Activated T-cell treated with anti-CD3 and anti-CD28 coated beads, Interleukin-2, amount 50 U/mL, for 4 hours (primary cell): ENCODE results near the gene PTPRM. TPM values are rescaled to one million over a fixed set of nuclear protein-coding genes. Genes with fewer than 3 reads are reported as not detected.

Experiments used
- ATAC-seq, 2 donors: fragments of 200-7000 bp; cut with Tn5 transposase; one replicate each; pipeline ENCODE4 v1.10.0; 2021
- DNase-seq: peaks from one replicate; pipeline ENCODE4 v3.0.0-alpha.2; 2020
- H3K27me3 Mint-ChIP-seq: one replicate; pipeline ENCODE4 v1.8.0; 2021; ENCODE audit warnings: low read depth, mixed read lengths
- H3K36me3 Mint-ChIP-seq: one replicate; pipeline ENCODE4 v1.8.0; 2022; ENCODE audit warnings: mixed read lengths; ENCODE audit not compliant: insufficient read depth
- H3K4me1 Mint-ChIP-seq: one replicate; pipeline ENCODE4 v1.8.0; 2021; ENCODE audit warnings: low read depth, mixed read lengths
- H3K4me3 Mint-ChIP-seq: one replicate; pipeline ENCODE4 v1.8.0; 2021; ENCODE audit warnings: mild to moderate bottlenecking, moderate library complexity, mixed read lengths
- H3K9me3 Mint-ChIP-seq: one replicate; pipeline ENCODE4 v1.8.0; 2021; ENCODE audit warnings: mixed read lengths
- total RNA-seq, 3 donors: library from RNA; stranded (reverse); gene quantifications; one replicate each; pipeline ENCODE4 v1.2.1, GENCODE V29; 2021

PTPRM gene
- total RNA-seq, 3 donors from 2014 or later = 1.5 to 3.5 (median 2.3) TPM

DNA sequence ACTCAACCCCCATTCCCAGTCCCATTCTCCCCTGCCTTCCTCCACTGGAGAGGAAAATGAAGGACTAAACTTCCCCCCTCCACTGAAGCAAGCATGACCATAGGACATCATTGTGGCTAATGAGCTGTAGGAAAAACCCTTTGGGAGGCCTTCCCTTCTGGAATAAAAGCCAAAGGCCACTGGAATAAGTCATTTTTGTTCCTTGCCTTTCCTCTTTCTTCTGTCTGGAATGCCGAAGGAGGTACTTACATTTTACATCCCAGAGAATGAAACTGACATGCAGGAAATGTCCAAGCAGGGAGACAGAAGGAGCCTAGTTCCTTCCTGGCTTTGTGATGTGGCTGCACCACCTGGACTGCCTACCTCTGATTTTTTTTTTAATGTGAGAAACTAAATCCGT is 9.1 kb upstream of the PTPRM start:
- Mint-ChIP-seq H3K36me3 (no peaks in the 10 kb centered on the region), H3K4me1 (no peaks in the 10 kb centered on the region), H3K27me3 (peaks cover 7% of the 10 kb centered on the region), H3K9me3 (peaks cover 2% of the 10 kb centered on the region), H3K4me3 (no peak overlapping the region)
- DNase-seq = no peak
- ATAC-seq = no peak

DNA sequence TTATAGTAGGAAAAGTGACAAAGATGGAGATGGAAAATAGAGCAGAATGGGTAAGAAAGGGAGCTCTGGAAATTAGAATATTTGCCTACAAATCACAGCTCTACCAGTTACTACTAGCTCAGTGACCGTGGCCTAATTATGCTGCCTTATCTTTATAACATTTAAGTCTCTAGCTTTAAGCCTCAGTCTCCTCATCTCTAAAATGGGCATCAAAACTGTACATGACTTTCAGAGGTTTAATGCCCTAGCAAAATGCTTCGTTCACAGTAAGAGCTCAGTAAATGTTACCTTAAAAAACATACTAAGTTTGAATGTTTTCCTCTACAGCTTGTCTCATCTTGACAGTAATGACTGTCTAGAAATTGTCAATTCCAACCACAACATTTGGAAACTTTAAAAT is 8.3 kb upstream of the PTPRM start:
- no peak for DNase-seq
- no peak for ATAC-seq
- H3K36me3 Mint-ChIP-seq = no peaks in the 10 kb centered on the region
- H3K27me3 Mint-ChIP-seq = peaks cover 8% of the 10 kb centered on the region
- H3K9me3 Mint-ChIP-seq = no peaks in the 10 kb centered on the region
- no peaks in the 10 kb centered on the region for H3K4me1 Mint-ChIP-seq
- no peak overlapping the region for H3K4me3 Mint-ChIP-seq

DNA sequence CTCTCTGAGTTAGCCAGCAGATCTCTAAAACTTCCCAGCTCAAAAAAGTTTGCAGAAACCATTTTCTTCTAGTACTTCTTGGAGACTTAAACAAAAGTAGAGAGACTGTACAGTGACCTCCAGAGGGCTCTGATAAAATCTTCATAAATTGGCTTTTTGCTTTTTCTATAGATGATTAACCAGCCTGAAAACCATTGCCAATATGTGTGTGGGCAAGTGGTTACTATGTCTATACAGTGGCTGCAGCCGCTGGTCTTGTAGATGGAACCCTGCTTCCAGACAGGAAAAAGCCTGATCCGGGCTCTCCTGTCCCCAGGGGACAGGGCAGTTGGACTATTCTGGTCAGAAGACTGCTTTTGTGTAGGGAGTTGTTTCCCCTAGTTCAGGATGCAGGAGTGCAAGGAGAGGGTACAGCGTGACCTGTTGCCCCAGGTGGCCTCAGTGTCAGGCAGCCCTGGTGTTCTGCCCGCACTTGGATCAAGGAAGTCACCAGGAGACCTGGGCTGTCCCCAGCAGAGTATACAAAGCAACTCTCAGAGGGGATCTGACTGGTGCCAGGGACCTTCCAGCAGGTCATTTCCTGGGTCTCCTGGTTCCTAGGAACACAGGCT is 7.3 kb upstream of the PTPRM start:
- Mint-ChIP-seq H3K9me3 (no peaks in the 10 kb centered on the region), H3K4me3 (no peak overlapping the region), H3K36me3 (no peaks in the 10 kb centered on the region), H3K4me1 (no peaks in the 10 kb centered on the region), H3K27me3 (peaks cover 11% of the 10 kb centered on the region)
- ATAC-seq (no peak), DNase-seq (no peak)

DNA sequence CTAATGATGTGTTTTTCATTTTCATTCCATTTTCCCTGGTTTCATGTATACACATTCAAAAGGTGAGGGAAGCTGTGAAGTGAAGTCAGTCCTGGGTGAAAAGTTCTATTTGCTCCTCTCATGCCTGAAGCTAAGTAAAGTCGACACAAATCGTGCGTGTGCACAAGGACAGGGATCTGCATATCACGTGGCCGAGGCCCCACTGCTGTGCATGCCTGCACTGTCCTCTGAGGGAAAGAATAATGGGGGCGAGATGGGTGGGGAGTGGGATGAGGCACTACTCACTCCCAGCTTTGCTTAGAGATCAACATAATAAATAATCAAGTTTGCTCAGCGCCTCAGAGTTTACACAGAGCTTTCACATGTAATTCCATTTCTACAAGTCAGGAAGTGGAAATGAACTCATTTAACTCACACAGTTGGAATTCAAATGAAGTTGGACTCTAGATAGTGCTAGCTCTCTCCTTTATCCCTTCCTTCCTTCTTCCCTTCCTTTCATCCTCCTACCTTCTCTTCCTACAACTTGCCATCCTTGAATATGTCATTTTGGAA is 5.1 kb upstream of the PTPRM start:
- ATAC-seq = no peak
- Mint-ChIP-seq H3K9me3 (no peaks in the 10 kb centered on the region), H3K4me1 (no peaks in the 10 kb centered on the region), H3K4me3 (no peak overlapping the region), H3K36me3 (no peaks in the 10 kb centered on the region), H3K27me3 (peaks cover 21% of the 10 kb centered on the region)
- no peak for DNase-seq

DNA sequence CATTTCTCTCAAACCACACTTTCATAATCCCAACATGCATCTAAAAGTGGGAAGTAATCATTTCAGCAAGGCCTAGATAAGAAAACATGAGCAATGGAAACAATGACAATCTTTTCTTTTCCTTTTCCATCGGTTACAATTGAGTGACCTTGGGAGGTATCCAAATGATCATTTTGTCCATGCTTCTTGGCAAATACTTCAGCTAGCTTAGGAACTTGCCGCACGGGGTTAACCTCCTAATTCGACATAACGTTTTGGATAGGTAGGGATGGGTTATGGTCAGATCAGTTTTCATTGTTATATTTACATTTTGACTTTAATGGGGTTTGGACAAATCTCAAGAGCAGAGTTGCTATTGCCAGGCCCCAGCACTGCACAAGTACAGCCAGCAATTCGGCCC is 4.6 kb upstream of the PTPRM start:
- no peaks in the 10 kb centered on the region for H3K36me3 Mint-ChIP-seq
- no peaks in the 10 kb centered on the region for H3K4me1 Mint-ChIP-seq
- DNase-seq = no peak
- peaks cover 21% of the 10 kb centered on the region for H3K27me3 Mint-ChIP-seq
- H3K4me3 Mint-ChIP-seq = no peak overlapping the region
- H3K9me3 Mint-ChIP-seq = no peaks in the 10 kb centered on the region
- no peak for ATAC-seq

DNA sequence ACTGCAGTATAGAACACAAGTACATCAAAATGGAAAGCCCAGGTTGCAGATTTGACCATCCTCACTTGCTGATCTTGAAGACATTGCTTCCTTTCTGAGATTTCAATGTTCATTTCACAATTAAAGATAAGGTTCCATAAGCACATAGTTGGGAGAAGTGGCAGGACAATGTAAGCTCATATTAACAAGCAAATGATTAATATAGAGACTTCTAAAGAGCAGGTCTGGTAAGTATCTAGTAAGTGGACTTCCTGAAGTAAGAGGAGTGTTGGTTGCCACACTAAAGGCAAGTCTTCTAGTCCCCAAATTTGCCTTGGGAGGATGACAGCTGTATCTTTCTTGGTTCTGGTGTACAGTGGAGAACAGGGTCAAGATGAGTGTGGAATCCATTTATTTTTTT is 1.4 kb upstream of the PTPRM start:
- DNase-seq = no peak
- H3K27me3 Mint-ChIP-seq = peaks cover 35% of the 10 kb centered on the region
- no peaks in the 10 kb centered on the region for H3K36me3 Mint-ChIP-seq
- H3K4me3 Mint-ChIP-seq = no peak overlapping the region
- H3K4me1 Mint-ChIP-seq = peaks cover 1% of the 10 kb centered on the region
- H3K9me3 Mint-ChIP-seq = no peaks in the 10 kb centered on the region
- no peak for ATAC-seq

DNA sequence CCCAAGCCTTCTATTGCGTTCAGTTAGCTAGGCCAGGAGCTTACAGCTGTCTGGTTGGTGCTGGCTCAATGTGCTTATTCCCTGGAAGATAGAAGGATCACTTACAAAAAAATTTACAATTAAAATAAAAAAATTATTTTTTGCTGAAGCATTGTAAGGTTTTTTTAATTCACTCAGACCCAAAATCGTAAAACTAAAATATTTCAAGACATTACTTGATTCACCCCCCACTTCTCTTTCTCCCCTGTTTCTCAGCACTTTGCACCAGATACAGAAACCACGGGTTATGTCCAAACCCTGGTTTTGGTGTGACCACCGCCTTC is 911 bp upstream of the PTPRM start:
- Mint-ChIP-seq H3K9me3 (no peaks in the 10 kb centered on the region), H3K36me3 (no peaks in the 10 kb centered on the region), H3K4me3 (no peak overlapping the region), H3K4me1 (peaks cover 1% of the 10 kb centered on the region), H3K27me3 (peaks cover 39% of the 10 kb centered on the region)
- no peak for DNase-seq
- no peak for ATAC-seq

DNA sequence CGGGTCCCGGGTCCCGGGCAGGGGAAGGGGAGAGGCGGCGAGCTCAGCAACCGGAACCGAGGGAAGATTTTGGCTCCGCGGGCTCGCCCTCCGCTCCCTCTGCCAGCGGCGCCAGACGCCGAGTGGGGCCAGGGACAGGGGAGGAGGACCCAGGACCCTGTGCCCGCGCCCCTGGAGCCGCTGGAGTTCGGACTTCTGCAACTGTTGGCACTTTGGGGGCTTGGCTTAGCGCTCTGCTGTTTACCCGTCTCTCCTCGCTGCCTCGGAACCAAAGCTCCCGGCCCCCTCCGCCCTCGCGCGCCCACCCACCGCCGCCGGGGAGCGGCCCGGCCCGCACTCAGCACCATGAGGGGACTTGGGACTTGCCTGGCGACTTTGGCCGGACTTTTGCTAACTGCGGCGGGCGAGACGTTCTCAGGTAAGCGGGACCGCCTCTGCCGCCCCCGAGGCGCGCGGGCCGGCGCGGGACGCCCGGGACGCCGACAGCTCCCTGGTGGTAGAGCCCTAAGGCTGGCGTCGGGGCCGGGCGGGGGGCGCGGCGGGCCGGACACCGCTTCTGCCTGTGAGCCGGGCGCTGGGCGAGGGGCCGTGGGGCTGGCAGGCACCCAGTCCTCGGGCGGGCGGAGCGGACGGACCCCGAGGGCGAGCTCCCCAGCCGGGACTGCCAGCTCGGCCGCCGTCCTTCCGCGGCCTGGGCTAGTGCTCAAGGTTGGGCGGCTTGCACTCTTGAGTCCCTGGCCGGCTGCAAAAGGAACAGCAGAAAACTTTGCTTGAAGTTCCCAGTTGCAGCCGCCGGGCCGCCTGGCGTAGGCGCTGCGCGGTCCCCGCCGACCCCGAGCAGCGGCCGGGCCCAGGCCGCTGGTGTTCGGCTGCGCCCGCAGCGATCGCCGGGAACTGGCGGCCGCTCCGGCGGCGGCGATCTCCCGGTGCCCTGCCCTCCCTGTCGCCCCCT is 634 bp downstream of the PTPRM start:
- Mint-ChIP-seq H3K36me3 (no peaks in the 10 kb centered on the region), H3K9me3 (no peaks in the 10 kb centered on the region), H3K4me1 (peaks cover 1% of the 10 kb centered on the region), H3K4me3 (no peak overlapping the region), H3K27me3 (peaks cover 42% of the 10 kb centered on the region)
- ATAC-seq (peak; percentile 23 to 25), DNase-seq (no peak)

DNA sequence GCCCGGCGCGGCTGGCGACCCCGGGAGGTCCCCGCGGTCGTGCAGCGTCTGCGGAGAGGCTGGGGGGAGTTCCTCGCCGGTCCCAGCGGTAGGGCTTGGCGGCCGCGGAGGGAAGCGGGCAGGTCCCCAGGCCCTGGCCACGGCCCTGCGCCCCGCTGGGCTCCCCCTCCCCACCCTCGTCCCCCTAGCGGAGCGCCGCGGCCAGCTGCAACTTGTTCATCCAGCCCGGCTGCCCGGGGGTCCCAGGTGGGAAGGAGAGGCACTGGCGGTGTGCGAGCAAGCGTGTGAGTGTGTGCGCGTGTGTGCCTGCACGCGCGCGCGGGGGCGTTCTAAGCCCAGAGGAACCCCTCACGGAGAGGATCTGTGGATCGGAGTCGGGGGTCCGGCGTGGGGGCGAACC is 1.3 kb downstream of the PTPRM start:
- peaks cover 46% of the 10 kb centered on the region for H3K27me3 Mint-ChIP-seq
- ATAC-seq = no peak
- DNase-seq = no peak
- H3K4me3 Mint-ChIP-seq = peak overlapping the region; percentile 19
- H3K4me1 Mint-ChIP-seq = peaks cover 3% of the 10 kb centered on the region
- H3K36me3 Mint-ChIP-seq = no peaks in the 10 kb centered on the region
- H3K9me3 Mint-ChIP-seq = no peaks in the 10 kb centered on the region

DNA sequence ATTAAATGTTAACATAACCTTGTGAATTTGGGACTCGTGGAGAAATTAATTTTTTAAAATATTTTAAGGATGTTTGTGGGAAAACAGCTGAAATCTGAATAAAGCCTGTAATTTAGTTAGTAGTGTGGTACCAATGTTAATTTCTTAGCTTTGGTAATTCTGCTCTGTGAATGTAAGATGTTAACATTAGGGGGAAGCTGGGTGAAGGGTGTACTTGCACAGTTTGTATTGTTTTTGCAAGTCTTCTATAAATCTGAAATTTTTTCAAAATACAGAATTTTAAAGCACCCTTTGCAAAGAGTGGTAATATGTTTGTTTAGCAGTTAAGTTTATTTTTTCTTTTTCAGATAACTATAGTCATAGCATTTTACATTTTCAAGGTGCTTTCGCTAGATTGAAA is 4.5 kb downstream of the PTPRM start:
- H3K36me3 Mint-ChIP-seq = no peaks in the 10 kb centered on the region

DNA sequence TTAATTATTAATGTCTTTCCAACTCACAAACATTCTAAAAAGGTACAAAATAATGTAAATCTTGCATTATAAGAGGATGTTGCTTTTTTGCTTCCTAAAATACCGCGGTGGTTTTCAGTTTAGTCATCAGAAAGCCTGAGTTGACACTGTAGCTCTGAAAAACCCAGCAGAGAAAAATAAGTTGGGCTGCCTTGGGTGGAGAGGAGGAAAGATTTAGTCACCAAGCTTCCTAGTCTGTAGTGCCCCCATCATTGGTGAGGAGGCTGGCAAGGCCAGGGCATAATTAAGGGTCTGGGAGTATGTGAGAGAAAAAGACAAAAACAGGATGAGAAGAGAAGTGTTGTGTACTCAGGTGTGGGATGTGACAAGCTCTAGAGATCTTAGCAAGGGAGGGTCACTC is 5.7 kb downstream of the PTPRM start:
- ATAC-seq (peak in 1 of 2 donors; percentile 35), DNase-seq (no peak)
- Mint-ChIP-seq H3K36me3 (no peaks in the 10 kb centered on the region), H3K4me3 (no peak overlapping the region), H3K4me1 (peaks cover 5% of the 10 kb centered on the region), H3K9me3 (no peaks in the 10 kb centered on the region), H3K27me3 (peaks cover 31% of the 10 kb centered on the region)

More for the DNA sequence above, 4.5 kb downstream of the PTPRM start:
- Mint-ChIP-seq H3K9me3 (no peaks in the 10 kb centered on the region), H3K27me3 (peaks cover 31% of the 10 kb centered on the region), H3K4me1 (peaks cover 5% of the 10 kb centered on the region), H3K4me3 (no peak overlapping the region)
- DNase-seq (no peak), ATAC-seq (no peak)

DNA sequence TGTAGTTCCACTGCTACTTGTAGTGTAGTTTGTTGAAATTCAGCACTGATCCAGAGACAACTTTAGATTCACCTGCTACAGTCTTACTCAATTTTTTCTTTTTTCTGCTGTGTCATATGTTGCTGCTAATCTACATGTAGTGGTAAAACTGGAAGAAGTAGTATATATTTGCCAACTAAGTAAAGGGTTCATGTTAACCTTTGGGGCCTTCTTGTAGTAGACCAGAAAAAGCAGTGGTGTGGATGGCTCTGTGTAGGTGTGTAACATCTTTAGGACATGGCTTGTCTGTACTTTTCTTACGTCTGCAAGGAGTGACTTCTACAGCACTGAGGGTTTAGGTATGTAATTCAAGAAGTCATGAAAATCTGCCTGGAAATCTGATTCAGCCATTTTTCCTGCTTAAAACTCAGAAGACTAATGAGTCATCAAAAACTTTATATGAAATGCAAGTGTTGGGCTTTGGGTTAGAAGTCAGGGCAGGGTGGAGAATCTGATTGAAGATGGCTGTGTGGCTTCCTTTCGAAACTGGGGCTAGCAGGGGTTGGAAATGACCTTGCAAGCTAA is 8.4 kb downstream of the PTPRM start:
- Mint-ChIP-seq H3K36me3 (no peaks in the 10 kb centered on the region), H3K4me3 (no peak overlapping the region), H3K9me3 (no peaks in the 10 kb centered on the region), H3K27me3 (peaks cover 15% of the 10 kb centered on the region), H3K4me1 (peaks cover 4% of the 10 kb centered on the region)
- ATAC-seq (no peak), DNase-seq (no peak)

DNA sequence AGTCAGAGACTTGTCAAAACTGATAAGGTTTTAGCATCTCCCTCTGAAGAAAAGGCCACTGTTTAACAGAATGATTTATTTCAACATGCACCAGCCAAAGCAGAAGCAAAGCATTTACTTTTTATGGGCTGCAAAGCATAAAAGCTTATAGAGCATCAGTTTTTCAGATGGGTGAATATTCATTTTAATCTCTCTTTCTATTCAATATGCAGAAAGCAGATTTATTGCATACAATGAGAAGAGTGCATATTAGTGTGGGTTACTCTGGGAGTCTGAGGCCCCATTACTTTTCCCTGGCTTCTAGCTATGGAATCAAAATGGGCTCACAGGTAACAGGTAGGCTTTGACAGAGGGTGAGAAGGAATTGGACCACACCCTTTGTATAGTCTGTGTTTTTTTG is 9.0 kb downstream of the PTPRM start:
- no peaks in the 10 kb centered on the region for H3K9me3 Mint-ChIP-seq
- H3K4me3 Mint-ChIP-seq = no peak overlapping the region
- H3K4me1 Mint-ChIP-seq = peaks cover 4% of the 10 kb centered on the region
- ATAC-seq (no peak), DNase-seq (no peak)
- H3K27me3 Mint-ChIP-seq = peaks cover 11% of the 10 kb centered on the region
- H3K36me3 Mint-ChIP-seq = no peaks in the 10 kb centered on the region

DNA sequence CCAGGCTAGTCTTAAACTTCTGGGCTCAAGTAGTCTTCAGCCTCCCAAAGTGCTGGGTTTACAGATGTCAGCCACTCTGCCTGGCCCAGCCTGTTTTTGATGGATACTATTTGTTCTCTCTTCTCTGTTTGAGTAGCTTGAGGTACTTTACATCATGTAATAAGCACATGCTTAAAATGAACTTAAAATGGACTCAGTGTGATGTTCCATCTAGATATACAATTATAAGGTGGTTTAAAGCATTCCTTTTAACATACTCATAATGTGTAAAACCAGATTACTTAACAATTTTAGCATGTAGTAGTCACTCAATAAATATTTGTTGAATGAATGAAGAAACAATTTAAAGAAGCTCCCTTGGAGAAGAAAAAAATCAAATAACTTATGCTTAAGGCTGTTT is 9.6 kb downstream of the PTPRM start:
- no peaks in the 10 kb centered on the region for H3K9me3 Mint-ChIP-seq
- no peak overlapping the region for H3K4me3 Mint-ChIP-seq
- H3K4me1 Mint-ChIP-seq = peaks cover 4% of the 10 kb centered on the region
- H3K36me3 Mint-ChIP-seq = no peaks in the 10 kb centered on the region
- H3K27me3 Mint-ChIP-seq = peaks cover 6% of the 10 kb centered on the region
- DNase-seq (no peak), ATAC-seq (no peak)

DNA sequence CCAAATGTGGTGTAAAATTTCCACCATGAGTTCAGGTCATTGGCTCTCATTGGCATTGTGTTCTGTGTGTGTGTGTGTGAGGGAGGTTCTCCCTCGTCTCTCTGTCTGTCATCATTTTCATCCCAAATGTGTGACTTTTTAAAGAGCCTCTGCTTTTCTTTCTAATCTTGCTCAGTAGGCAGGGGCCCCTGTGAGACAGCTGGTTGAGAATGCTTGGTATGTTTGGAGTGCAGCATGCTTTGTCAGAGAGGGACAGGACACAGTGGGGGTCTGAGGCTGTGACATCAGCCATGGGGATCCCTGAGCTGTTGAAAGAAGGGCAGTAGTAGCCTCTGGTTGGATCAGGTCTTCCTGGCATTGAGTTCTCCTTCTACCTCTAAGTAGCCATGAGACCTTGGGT is 10.6 kb downstream of the PTPRM start:
- Mint-ChIP-seq H3K4me3 (no peak overlapping the region), H3K36me3 (no peaks in the 10 kb centered on the region), H3K27me3 (peaks cover 7% of the 10 kb centered on the region), H3K9me3 (no peaks in the 10 kb centered on the region), H3K4me1 (peaks cover 4% of the 10 kb centered on the region)
- ATAC-seq (no peak), DNase-seq (no peak)
